ENCODE data around the gene BCL2L15.

- TF ChIP-seq CTCF (IDR thresholded peaks at IDR 0.05) (no peak), POLR2A (IDR thresholded peaks at IDR 0.05) (no peak)
These were observed 672 bp downstream of the BCL2L15 start for GRCh38 chr1:113886417-113887401.

All from lower leg skin (tissue), 3 donors.